ENCODE results near the gene ZSCAN16. TPM values are rescaled to one million over a fixed set of nuclear protein-coding genes. Genes with fewer than 3 reads are reported as not detected.
A peak's percentile ranks its signal among the peaks of the same experiment; 100 is the strongest.

Gene ZSCAN16
- polyA plus RNA-seq, 5 donors: 8.7 to 12.5 (median 11.3) TPM

- DNase-seq: no peak
These were observed 553 bp downstream of the ZSCAN16 start for GRCh38 chr6:28124971-28125353.

- DNase-seq: no peak
These were observed 992 bp downstream of the ZSCAN16 start for GRCh38 chr6:28125401-28125800.

DNA sequence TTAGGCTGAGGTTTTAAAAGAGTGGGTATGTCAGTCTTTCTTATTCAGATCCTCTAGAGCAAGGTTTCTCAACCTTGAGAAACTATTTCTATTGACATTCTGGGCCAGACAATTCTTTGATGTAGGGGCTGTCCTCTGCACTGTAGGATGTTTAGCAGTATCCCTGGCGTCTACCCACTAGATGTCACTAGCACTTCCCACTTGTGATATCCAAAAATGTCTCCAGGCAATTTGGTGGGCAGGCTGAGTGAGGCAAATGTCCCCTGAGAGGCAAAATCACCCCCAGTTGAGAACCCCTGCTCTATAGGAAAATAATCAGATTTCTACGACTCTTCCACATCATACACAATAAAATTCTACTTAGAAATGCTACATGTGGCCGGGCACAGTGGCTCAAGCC, 9.6 kb downstream of the ZSCAN16 start:
- no peak for DNase-seq

DNA sequence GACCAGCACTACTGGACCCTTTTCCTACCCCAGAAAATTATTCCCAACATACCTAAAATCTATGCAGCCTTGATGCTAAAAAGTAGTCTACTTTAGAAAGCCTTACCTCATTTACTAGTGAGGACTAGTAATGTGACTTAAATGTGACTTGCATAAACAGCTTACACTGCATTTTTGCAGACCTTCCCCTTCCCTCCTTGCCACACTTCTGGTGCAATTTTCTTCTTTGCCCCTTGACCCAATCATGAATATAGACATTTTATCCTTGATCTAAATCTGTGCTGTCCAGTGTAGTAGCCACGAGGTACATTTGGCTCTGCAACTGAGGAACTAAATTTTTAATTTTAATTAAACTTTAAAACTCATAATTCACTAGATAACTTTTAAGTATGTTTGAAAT, 10.3 kb downstream of the ZSCAN16 start:
- no peak for DNase-seq

DNA sequence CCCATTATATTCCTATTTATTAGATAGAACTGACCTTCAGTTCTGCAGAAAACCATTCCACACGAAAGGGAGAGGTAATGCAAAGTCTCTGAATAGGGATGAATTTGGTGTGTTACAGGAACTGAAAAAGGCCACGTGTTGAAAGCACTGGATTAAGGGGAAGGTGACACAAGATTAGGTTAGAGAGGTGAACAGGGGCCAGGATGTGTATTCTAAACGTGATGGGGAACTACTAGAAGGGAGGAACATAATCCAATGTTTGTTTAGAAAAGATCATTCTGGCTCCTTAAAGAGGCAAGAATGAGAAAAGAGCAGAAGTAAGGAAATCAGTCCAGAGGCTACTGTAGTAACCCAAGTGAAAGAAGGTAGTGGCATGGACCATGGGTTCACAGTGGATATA, 11.0 kb downstream of the ZSCAN16 start:
- DNase-seq: no peak

- peak; percentile 91 for DNase-seq
These were observed 12.4 kb downstream of the ZSCAN16 start for GRCh38 chr6:28136585-28137504.

GRCh38 chr6:28137505-28137981, 13.1 kb downstream of the ZSCAN16 start:
- no peak for DNase-seq

- no peak for DNase-seq
These were observed 15.6 kb downstream of the ZSCAN16 start for GRCh38 chr6:28139860-28140543.

- DNase-seq: no peak
These were observed 16.2 kb downstream of the ZSCAN16 start for GRCh38 chr6:28140616-28141015.

GRCh38 chr6:28141500-28142329, 17.3 kb downstream of the ZSCAN16 start, which contains the start of gene ZKSCAN8:
ZKSCAN8 (plus strand) TSS chr6:28141883; CDS start chr6:28148408, 6,525 bp downstream.
- peak; percentile 82 to 85 for DNase-seq

DNA sequence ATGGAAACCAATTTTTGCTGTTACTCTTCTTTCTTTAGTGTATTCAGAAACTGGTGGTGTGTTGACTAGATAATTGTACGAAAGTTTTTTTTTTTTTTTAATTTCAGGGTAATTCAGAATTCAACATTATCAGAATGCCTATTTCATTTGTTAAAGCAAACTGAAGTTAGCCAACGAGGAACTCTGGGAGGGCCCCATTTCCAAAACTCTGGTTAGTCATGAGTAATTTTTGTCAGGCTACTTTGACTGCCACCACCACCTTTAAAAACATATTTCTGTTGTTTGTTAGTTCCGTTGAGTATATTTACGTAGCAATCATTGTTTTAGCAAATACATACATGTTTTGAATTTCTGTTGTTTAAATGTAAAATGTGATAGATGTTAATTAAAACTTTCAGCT, 18.0 kb downstream of the ZSCAN16 start:
- no peak for DNase-seq

GRCh38 chr6:28145231-28145630, 20.8 kb downstream of the ZSCAN16 start:
- DNase-seq: no peak

DNA sequence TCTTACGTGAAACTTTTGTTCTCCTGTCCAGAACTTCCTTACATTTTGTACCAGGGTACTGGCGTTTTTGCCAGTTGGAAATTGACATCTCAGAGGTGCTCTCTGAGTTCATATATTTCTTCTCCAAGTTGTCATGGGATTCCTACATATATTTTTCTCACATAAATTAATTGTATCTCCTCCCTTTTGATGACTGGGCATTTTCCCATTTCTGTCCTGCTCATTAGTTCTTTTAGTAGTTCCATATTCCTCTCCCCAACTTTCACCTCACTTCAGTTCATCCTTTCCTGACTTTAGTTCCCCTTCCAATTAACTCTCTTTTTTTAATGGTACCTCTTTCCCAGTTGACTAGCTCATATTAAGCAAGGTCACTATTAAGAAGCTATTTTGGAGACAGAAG, 28.1 kb downstream of the ZSCAN16 start:
- no peak for DNase-seq

GRCh38 chr6:28153546-28153945, 29.1 kb downstream of the ZSCAN16 start:
- no peak for DNase-seq

- no peak for DNase-seq
These were observed 29.9 kb downstream of the ZSCAN16 start for GRCh38 chr6:28154357-28154756.

DNA sequence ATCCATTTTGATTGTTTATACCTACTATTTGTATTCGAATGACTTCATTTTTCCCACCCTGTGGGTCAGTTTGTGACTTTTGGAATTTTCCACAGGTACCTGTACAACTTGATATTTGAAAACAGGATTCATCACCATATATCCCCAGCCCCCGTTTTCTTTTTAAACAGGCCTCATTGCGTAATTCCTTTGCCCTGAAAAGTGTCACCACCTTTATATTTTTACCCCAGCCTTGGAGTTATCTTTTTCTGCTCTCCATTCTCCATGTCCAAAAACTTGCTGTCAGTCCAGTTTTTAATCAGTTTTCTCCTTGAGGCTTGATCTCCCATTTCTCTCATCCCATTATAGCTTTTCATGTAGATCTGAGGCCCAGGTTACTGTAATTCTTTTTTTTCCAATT, 33.9 kb downstream of the ZSCAN16 start:
- no peak for DNase-seq

- DNase-seq: no peak
These were observed 34.7 kb downstream of the ZSCAN16 start for GRCh38 chr6:28159029-28159607.

DNA sequence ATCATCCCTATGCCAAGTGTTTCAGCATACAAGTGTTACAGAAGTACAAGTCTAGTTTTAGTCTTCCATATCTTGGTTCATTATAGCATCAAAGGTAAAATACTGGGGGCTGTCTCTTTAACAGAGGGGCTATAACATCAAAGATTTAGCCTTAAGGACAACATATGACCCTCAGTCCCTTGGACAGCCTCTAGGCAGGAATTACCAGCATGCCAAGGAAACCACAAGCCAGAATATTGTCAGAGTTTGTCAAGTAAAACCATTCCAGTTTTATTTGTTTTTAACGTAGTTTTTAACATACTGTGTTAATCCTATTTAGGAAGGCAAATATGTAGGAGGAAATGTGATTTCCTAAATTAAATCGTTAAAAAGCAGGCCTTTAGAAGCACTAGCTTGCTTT, 35.8 kb downstream of the ZSCAN16 start:
- DNase-seq: no peak

DNA sequence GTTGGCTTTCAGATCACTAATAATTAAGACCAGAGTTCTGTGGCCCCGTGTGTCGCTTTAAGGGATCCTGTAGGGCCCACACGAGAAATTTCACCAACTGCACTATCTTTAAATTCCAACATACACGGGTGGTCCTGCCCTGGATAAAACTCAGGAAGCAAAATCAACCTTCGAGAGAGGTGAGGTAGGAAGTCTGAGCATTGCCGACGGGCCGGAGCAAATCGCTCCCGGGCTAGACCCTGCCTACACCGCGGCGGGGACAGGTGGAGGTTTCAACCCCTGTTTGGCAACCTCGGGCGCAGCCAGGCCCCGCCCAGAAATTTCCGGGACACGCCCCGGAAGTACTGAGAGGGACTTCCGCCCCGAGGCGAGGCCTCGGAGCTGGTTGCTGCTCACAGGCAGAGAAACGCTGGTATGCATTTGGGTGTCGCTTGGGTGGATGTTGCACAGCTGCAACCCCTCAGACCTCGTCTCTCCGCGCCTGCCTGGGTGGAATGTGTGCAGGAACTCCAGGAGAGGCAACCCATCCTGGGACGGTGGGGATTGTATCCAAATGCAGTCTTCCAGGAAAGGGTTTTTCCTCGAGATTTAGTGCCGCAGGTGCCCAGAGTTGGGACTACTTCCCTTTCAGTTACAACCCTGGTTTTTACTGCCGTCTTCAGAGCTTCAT, 37.1 kb downstream of the ZSCAN16 start:
- peak; percentile 55 to 56 for DNase-seq

DNA sequence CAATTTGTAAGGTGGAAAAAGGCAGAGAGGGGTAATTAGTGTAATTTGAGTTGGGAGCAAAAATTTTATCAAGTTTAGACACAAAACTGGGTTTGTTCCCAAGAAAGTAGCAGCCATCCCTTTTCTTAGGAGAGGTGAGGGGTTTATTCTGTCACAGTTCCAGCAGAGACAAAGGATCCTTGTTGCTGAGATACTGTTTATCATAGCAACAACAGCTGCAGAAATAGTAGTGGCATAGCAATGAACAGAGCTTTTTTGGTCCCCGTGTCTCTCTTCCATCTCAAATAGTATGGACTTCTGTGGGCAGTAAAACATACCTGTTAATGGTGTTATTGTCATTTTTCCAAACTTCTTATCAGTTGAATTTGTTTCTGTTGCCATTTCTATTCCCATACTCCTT, 41.2 kb downstream of the ZSCAN16 start:
- no peak for DNase-seq

GRCh38 chr6:28167068-28167467, 42.7 kb downstream of the ZSCAN16 start:
- no peak for DNase-seq
